C1 segment of cervical spinal cord (tissue), 14 donors: ENCODE data around the gene APOD.
"Not testable (repeated sequence)": the region's sequence is repeated elsewhere in the genome, so short reads cannot be mapped to it uniquely, and the experiment has no call there.

ENCODE experiments used
- DNase-seq, 14 donors: peaks; one replicate each; lab custom pipeline; 2025; lab: John Stamatoyannopoulos, UW

The APOD gene

DNA sequence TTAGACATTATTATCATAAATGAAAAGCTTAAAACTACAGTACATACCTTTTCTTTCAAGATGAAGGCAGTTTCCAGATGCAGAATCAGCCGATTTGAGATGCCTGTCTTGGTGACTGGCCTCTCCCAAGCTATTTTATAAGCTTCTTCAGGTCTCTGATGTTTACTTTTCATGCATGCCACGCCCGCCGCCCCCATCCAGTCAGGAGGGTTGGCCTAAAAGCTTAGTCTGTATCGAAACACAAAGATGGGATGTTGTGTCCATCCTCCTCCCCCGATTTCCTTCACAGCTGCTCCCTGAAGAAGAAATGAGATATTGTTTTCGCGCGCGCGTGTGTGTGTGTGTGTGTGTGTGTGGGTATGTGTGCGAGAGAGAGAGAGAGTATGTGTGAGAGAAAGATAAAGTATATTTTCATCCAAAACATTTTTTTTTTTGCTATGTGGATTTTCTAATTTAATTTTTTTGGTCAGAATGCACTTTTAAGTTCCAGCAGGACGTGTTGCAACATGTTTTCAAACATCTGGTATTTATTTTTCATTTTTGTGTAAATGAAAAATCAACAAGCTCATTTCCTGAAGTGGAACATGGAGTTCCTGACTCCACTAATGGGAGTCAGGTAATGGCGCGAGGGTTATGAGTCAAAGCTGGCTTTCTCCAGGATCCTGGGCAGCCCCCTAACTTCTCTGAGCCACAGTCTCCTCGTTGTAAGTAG, at the start of gene APOD:
Gene APOD (minus strand): TSS at position 110 of the 712 bp plus-strand sequence. CDS start 4,479 bp downstream, outside the sequence.
- DNase-seq, result peak in 11 of 14 donors; percentile 8 to 76 (median 48)

DNA sequence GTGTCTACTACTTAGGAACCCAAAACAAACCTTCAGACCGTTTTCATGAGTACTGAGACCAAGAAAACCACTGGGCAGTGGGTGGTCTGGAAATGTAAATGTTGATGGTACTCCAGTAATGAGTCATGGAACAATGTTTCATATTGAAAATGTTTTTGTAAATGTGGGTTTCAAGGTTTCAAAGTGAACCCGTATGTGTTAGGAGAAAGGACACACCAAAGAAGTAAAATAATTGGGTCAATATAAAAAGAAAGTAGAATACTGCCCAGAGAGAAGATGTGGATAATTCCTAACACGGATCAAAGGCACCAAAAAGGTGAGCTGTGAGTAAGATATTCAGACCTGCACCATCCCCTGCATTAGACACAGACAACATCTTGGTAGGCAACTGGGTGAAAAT, 49.6 kb upstream of the APOD start:
- not testable (repeated sequence) for DNase-seq

DNA sequence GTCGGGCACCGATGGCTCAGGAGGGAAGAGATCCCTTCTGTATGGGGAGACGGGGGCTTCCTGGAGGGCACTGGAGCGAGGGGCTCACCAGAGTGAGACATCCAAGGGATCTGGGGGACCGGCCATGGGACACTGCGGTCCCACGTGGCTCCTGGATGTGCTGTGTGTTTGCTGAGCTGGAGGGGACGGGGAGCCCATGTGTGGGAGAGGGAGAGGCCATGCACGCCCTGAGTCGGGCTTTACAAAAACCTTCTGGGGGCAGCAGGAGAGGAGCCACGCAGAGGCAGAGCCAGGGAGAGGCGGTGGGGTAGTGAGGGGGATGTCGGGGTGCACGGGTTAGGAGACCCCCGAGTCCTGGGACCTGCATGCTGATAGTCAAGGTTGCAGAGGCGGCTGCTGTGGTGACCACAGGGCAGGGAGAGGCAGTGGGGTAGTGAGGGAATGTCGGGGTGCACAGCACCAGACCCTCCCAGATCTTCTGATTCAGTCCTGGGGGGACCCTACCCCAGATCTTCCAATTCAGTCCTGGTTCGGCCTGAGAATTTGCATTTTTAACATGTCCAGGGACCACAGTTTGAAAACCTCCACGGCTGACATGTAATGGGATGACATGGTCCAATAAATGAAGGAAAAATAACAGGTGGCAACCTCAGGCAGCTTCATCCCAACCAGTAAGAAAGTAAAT, 48.9 kb upstream of the APOD start:
- DNase-seq, result not testable (repeated sequence)

DNA sequence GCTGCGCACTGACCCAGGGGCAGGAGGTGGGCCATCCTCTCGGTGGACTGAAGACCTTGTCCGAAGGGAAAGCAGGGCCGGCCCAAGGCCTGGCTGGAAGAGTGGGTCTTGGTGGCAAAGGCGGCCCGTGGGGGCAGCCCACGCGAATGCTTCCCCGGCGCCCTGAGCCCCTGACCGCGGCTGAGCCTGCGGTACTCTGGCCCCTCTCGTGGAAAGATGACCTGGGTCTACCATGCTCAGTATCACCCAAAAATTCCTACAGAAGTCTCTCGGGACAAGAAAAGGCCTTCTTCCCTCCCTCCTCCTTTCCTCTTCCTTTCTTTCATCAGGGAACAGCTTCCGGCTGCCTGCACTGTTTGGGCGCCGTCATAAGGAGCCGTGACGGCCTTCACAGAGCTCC, 48.3 kb upstream of the APOD start:
- not testable (repeated sequence) for DNase-seq

DNA sequence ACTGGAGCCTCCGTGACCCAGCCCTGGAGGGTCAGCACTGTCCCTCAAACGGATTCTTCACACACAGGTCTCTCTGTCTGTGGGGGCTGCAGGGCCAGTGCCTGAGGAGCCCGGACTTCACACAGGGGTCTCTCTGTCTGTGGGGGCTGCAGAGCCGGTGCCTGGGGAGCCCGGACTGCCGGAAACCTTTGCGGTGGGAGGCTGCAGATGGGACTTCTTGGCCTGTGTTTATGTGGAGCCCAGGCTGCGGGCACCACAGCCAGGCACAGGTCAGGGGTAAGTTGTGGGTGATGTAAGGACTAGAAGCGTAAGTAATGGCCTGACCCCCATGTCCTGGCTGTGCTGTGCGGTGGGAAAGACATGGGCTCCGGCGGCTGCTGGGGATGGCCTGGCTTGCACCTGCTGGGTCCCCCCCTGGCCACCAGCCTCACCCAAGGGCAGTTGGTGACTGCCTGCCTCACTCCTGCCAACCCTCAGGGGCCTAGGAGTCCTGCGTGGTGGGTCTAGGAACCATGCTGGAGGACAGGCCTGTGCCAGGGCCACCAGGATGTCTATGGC, 47.3 kb upstream of the APOD start:
- not testable (repeated sequence) for DNase-seq

DNA sequence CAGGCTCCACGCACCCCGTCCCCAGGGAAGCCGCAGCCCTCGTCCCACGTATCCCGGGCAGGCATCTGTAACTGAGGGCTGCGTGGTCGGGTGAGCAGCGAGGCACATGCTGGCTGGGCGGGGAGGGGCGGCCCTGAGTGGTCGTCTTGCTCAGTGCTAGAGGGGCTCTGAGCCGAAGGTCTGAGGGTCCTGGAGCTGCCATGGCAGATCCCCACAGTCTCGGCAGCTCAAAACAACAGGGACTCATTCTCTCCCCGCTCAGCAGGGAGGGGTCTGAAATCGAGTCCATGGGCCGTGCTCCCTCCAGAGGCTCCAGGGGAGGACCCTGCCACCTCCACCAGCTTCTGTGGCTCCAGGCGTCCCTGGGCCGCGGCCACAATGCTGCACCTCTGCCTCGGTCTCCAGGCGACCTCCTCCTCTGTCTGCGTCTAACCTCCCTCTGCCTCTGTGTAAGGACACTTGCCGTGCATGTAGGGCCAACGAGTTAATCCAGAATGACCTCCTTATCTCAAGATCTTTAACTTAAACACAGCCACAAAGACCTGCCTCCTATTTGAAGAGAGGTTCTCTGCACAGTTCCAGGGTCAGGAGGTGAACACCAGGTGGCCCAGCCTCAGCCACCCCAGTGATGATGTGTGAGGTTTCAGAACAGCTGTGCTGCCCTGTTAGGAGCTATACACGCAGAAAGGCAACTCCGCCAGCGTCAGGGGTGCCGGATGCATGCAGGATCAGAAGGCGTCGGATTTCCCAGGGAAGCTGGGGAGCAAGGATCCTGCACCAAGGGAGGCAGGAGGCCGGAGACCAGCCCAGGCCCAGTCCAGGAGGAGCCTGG, 46.6 kb upstream of the APOD start:
- DNase-seq, result not testable (repeated sequence)

DNA sequence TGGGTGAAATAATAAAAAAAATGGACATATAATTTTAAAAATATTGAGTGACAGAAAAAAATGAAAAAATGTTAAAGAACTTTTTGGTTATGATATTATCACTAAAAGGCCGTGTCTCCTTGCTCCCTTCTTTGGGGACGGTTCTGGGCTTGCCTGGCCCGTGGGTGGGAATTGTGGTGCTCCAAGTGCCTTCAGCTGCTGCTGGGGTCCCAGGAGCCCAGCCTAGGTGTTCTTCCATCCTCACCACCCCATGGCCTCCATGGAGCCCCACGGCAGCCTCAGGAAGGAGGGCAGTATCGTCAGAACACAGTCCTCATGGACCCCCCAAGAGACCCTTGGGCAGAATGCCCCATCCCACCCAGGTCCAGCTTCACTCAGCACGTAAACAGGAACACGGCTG, 45.9 kb upstream of the APOD start:
- not testable (repeated sequence) for DNase-seq

DNA sequence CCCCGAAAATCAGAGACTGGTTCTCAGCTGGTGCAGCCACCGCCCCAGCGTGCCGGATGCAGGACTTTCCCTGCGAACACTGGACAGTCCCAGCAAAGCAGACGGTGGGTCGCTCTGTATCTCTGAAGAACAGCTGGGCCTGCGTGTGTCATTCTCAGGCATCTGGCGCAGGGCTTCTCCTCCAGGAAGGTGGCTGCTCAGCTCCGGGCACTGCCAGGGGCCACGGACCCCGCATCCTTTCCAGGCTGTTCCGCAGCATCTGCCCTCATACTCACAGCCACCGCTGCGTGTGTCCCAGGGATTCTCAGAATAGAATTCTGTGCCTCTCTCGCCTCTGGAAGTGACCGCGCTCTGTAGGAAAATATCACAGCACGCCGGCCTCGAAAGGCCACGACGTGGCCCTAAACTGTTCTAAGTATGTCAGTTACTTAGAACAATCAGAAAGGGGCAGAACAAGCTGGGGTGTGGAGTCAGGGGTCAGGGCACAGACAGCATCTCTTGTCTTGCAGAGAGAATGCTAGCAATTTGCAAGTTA, 44.7 kb upstream of the APOD start:
- not testable (repeated sequence) for DNase-seq

DNA sequence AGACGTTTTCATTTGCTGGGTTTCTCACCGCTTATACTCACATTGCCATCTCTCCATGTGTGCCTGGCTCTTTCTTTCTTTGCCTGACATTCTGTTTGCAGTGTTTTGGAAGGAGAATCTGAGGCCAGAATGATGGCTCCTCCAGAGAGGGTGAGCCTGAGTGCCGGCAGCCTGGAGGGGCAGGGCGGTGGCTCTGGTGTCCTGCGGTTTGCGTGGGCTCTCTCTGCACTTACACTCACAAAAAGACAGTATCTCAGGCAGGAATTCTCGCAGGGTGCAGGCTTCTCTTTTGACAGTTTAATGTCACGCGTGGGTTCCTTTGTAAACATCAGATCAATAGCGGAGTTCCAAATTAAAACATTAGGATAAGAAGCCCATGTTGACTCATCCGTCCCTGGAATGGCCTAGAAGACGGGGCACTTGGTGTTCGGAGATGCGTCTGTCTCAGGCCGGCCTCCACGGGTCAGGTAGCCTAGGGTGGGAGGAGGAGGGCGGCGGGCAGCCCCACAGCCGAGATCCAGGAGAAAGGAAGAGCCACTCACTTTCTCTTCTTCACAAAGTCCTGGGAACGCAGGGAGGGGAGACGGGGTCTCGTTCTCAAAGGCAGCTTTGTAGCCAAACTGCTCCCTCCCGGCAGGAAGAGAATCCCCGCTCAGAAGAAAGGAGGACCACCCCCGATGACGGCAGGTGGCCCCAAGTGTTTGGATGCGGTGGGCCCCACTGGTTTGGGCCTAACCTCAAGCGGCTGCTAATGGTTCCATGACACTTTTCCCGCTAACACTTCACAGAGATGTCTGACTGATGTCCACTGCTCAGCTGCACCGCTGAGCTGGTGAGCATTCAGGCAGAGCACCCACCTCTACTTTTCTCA, 44.0 kb upstream of the APOD start:
- DNase-seq, result not testable (repeated sequence)

DNA sequence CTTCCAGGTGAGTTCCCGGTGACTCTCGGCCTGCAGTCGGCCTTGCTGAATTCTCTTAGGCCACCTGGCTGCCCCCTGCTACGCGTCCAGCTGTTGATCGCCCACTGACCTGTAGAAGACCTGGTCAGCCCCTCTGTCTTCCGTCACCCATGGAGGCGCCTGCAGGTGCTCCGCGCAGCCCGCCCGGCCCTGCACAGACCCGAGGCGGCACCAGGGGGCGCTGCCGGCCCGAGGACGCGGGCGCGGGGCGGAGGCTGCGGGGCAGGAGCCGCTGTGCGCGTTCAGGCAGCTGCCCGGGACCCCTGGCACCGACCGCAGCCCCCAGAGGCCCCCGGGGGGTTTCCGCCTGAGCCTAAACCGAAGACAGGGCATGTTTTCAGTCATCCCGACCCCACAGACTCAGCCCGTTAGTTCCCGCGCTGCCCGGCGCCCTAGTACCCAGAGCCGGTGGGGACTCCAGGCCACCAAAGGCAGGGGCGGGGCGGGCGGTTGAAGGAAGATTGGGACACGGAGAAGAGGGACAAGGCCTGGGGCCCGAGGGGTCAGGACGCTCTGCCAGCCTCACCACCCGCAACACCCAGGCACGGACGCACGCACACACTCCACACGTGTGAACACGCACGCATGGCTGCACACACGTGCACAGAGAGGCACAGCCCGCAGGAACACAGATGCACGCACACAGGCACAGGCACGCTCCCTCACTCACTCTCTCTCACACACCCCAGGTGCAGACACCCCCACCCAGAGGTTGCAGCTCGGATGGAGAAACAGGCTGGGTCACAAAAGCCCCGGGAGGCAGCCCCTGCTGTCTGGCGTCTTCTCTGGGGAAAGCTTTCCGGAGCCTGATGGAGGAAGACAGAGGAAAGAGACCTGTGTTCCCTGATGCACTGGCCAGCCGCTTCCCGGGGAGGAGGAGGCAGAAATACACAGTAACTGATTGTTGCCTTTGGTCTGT, 41.1 kb upstream of the APOD start:
- DNase-seq, result not testable (repeated sequence)

DNA sequence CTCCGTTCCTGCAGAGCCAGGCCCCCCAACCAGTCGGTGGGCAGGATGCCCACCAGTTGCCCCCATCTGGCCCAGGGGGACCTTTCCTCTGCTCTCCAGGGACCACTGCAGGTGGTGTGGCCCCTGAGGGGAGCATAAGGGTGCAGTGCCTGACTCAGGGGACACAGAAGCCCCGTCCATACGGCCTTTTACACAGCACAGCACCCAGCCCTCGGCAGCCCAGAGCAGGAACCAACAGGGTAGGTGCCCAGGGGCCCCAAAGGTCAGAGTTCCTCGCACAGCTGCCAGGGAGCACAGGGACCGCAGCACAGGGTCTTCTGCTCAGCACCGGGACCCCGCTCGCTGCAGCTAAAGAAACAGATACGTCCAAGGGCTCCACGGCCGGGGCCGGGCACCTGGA, 40.4 kb upstream of the APOD start:
- not testable (repeated sequence) for DNase-seq

DNA sequence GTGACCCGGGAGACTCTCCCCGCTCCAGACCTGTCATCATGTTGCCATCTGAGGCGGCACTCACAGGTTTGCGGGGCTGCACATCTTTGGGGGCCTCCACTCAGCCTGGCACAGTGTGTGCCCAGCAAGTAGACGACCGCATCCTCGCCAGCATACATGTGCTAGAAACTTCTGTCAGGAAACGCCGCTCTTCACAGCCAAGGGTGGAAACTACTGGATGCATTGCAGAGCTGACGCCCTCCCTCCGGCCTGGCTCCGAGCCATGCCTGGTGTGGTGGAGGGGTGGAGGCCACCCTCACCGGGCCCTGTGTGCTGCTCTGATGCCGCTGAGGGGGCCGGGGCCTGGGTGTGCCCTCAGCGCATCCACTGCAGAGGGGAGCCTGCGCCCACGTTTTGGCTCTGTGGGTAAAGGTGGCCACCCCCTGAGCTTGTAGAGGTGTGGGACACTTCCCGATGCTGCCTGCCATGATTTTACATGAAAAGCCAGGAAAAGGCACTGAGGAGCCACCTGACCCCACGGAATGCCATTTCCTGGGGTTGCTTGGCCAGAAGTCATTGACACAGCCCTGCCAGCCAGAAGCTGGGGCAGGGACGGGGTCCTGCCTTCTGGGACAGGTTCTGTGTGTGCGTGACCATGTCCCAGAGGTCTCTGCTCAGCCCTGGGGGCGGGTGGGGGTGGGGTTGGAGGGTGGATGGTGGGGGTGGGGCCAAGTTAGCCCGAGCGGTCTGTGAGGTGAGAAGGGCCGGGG, 39.7 kb upstream of the APOD start:
- not testable (repeated sequence) for DNase-seq

DNA sequence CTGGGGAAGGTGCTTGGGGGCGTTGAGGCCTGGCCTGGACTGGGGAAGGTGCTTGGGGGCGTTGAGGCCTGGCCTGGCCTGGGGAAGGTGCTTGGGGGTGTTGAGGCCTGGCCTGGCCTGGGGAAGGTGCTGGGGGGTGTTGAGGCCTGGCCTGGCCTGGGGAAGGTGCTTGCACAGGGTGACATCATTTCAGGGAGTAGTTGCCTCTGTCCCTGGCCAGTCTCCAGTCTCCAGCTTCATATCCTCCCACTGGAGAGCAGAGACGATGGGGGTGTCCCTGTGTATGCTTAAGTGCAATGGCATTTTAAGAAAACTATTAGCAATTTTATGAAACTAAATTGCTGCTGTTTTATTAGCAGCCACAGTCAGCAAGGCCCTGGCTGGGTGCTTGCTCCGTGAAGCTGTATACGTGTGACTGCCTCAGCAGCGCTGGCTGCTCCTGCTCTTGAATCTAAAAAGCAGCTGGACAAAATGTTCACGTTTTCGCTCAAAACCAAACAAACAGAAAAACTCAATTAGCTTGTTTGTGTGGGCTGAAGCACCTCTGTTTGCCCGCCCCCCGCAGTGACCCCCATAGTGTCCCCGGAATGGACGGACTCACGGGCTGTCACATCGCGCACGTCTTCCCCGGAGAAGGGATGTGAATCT, 38.9 kb upstream of the APOD start:
- not testable (repeated sequence) for DNase-seq

DNA sequence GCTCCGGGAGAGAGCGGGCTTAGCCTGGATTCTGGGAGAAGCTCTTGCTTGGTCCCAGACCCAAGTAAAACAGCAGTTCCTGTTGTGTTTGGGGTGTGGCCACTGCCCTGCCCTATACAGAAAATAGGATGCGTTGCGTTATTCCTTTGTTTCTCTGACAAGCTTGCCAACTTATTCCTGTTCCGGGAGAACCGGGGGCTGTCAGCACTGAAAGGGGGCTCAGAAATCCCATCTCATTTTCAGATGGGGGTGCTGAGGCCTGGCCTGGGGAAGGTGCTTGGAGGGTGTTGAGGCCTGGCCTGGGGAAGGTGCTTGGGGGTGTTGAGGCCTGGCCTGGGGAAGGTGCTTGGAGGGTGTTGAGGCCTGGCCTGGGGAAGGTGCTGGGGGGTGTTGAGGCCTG, 38.3 kb upstream of the APOD start:
- not testable (repeated sequence) for DNase-seq

DNA sequence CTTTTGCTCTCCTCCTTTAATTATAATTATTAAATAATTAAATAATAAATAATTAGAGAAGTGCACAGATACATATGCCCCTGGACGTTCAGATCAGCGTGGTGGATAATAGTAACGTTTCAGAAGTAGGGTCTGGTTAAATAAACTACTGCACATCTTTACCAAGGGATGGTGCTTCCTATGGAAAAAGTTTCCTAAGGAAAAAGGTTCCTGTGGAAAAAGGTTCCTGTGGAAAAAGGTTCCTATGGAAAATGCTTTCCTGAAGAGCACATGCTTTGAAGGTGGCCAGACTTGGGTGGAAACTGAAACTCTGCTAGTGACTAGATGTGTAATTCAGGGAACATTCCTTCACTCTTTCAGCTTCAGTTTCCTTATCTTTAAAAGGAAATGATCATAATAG, 37.4 kb upstream of the APOD start:
- DNase-seq, result not testable (repeated sequence)

DNA sequence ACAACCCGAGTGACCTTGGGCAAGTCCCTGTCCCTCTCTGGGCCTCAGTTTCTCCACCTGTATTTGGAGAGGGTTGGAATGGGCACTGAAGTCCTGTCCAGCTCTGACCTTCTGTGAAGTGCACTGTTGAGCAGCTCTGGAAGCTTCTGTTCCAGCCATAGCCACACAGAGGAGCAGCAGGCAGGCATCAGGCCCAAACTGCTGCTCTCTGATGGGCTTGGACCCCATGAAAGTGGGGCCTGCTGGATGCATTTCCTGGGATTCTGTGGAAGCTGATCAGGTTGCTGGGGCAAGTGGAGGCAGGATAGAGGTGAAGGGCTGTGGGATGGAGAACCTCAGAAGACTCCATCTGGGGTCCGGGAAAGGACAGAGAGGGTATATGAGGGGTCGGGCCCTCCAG, 36.7 kb upstream of the APOD start:
- not testable (repeated sequence) for DNase-seq

DNA sequence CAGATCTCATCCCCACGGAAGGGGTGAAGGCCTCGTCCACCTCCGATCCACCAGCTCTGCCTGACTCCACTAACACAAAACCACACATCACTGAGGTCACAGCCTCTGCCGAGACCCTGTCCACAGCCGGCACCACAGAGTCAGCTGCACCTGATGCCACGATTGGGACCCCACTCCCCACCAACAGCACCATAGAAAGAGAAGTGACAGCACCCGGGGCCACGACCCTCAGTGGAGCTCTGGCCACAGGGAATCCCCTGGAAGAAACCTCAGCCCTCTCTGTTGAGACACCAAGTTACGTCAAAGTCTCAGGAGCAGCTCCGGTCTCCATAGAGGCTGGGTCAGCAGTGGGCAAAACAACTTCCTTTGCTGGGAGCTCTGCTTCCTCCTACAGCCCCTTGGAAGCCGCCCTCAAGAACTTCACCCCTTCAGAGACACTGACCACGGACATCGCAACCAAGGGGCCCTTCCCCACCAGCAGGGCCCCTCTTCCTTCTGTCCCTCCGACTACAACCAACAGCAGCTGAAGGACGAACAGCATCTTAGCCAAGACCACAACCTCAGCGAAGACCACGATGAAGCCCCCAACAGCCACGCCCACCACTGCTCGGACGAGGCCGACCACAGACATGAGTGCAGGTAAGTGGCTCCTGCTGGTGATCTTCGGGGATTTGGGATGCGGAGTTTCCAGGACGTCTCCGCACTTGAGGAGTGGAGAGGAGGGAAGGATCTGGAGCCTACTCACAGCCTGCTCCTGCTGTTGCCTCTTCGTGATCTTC, 36.0 kb upstream of the APOD start:
- DNase-seq, result not testable (repeated sequence)
